ENCODE results near the gene ECM1.

DNA sequence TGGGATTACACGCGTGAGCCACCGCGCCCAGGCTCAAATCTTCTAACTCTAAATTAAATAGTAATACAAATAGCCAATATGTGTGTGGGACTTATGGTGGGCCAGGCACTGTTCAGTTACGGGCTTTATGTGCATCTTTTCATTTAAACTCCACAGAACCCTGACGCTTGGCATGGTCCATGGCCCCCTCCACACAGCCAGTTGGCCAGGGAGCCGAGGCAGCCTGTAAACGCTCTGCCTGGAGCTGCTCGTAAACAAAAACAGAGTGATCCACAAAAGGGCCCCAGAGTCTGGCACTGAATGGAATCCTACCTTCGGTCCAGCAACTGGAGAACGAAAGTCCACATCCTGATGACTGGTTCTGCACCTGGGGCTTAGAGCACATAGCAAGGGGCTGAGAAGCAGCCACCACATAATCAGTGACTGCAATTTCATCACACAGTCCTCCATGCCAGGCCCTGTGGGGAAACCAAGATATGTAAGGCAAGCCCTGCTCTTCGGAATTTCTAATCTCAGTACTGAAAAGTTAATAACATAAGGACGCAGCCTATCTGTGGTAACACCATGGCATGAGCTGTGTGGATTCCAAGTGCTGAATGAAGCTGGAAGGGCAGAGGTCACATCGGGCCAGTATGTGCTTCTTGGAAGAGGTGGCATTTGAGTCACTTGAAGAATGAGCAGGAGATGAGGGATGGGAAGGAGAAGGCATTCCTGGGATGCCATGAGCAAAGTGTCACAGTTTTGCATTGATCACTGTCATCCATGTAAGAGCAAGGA is 27.8 kb downstream of the ECM1 start:
- TF ChIP-seq, protein P1, sequence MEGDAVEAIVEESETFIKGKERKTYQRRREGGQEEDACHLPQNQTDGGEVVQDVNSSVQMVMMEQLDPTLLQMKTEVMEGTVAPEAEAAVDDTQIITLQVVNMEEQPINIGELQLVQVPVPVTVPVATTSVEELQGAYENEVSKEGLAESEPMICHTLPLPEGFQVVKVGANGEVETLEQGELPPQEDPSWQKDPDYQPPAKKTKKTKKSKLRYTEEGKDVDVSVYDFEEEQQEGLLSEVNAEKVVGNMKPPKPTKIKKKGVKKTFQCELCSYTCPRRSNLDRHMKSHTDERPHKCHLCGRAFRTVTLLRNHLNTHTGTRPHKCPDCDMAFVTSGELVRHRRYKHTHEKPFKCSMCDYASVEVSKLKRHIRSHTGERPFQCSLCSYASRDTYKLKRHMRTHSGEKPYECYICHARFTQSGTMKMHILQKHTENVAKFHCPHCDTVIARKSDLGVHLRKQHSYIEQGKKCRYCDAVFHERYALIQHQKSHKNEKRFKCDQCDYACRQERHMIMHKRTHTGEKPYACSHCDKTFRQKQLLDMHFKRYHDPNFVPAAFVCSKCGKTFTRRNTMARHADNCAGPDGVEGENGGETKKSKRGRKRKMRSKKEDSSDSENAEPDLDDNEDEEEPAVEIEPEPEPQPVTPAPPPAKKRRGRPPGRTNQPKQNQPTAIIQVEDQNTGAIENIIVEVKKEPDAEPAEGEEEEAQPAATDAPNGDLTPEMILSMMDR (IDR thresholded peaks at IDR 0.05) = no peak
- TF ChIP-seq POLR2A (IDR thresholded peaks at IDR 0.05) = no peak

Data from uterus (tissue), 2 donors.